ENCODE results near the gene WDFY1.

The WDFY1 gene

DNA sequence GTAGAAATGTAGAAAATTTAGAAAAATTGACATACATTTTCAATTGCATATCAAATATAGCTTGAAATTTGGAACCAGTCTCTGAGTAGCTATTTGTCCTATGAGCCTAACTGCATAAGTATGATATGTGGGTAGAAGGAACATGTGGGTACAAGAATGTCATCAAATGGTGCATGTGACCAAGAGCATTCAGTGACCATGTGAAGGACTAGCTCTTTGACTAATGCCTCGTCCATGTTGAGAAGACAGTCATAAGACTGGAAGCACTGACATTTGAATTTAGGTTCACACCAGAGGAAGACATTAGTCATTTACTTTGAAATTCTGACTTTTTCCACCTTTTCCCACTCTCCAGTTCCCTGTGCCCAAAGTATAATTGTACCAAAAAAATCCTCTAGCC lies 24.7 kb upstream of the WDFY1 start:
- H3K36me3 ChIP-seq = peaks cover 30% of the 10 kb centered on the region
- H3K27me3 ChIP-seq = no peaks in the 10 kb centered on the region
- H3K4me1 ChIP-seq = no peaks in the 10 kb centered on the region
- DNase-seq = no peak
- TF ChIP-seq, protein P1, sequence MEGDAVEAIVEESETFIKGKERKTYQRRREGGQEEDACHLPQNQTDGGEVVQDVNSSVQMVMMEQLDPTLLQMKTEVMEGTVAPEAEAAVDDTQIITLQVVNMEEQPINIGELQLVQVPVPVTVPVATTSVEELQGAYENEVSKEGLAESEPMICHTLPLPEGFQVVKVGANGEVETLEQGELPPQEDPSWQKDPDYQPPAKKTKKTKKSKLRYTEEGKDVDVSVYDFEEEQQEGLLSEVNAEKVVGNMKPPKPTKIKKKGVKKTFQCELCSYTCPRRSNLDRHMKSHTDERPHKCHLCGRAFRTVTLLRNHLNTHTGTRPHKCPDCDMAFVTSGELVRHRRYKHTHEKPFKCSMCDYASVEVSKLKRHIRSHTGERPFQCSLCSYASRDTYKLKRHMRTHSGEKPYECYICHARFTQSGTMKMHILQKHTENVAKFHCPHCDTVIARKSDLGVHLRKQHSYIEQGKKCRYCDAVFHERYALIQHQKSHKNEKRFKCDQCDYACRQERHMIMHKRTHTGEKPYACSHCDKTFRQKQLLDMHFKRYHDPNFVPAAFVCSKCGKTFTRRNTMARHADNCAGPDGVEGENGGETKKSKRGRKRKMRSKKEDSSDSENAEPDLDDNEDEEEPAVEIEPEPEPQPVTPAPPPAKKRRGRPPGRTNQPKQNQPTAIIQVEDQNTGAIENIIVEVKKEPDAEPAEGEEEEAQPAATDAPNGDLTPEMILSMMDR (IDR thresholded peaks at IDR 0.05; ENCODE audit: low read depth, low read length) = no peak
- H3K4me3 ChIP-seq (ENCODE audit: low read depth, low read length) = no peak overlapping the region
- H3K9me3 ChIP-seq = no peaks in the 10 kb centered on the region

DNA sequence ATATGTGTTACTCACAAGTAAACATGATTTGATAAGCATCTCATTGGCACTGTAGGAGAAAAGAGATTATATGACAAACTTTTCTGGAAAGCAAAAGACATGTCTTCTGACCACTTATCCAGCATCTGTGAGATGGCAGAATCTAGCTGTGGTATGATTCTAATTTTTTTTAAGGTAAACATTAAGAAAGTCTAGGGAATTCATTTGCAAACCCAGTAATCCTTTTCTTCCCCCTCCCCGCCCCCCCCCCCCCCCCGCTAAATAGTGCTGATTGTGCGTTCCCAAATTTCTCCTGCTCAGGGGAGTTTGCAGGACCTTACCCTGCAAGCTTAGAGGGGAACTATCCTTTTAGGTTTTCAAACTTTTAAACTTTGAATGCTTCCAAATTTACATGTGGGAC lies 24.2 kb upstream of the WDFY1 start:
- TF ChIP-seq, protein P1 (IDR thresholded peaks at IDR 0.05; ENCODE audit: low read depth, low read length) = no peak
- H3K4me3 ChIP-seq (ENCODE audit: low read depth, low read length) = no peak overlapping the region
- H3K36me3 ChIP-seq = peaks cover 33% of the 10 kb centered on the region
- H3K9me3 ChIP-seq = no peaks in the 10 kb centered on the region
- H3K4me1 ChIP-seq = no peaks in the 10 kb centered on the region
- DNase-seq = no peak
- no peaks in the 10 kb centered on the region for H3K27me3 ChIP-seq

DNA sequence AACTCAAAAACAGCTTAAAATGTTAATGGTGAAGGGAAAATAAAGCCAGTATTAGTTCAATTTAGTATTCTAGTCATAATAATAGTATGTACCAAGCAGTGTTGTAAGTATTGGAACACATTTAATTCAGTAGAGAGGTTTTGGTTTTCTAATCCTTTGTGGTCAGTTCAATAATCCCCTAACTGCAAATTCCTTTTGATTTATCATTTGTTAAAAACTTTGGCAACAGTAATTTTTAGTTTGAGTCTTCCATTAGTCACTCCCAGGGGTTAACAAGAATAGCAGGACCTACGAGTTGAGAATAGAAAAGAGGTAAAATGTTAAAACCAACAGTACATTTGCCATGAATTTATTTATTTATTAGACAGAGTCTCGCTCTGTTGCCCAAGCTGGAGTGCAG lies 22.8 kb upstream of the WDFY1 start:
- peaks cover 40% of the 10 kb centered on the region for H3K36me3 ChIP-seq
- H3K9me3 ChIP-seq = no peaks in the 10 kb centered on the region
- no peaks in the 10 kb centered on the region for H3K4me1 ChIP-seq
- no peaks in the 10 kb centered on the region for H3K27me3 ChIP-seq
- no peak overlapping the region for H3K4me3 ChIP-seq (ENCODE audit: low read depth, low read length)
- TF ChIP-seq, protein P1 (IDR thresholded peaks at IDR 0.05; ENCODE audit: low read depth, low read length) = no peak
- DNase-seq = no peak

DNA sequence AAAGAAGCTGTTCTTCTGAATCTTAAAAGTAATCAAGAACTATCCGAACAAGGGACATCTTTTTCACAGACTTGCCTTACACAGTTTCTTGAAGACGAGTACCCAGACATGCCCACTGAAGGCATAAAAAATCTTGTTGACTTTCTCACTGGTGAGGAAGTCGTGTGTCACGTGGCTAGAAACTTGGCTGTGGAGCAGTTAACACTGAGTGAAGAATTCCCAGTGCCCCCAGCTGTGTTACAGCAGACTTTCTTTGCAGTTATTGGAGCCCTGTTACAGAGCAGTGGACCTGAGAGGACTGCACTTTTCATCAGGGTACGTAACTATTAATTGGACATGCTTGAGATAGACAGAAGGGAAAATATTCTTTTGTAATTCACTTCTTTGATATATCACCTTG lies 14.6 kb upstream of the WDFY1 start:
- Histone ChIP-seq H3K36me3 (peaks cover 39% of the 10 kb centered on the region), H3K4me3 (ENCODE audit: low read depth, low read length) (no peak overlapping the region)
- no peak for DNase-seq

DNA sequence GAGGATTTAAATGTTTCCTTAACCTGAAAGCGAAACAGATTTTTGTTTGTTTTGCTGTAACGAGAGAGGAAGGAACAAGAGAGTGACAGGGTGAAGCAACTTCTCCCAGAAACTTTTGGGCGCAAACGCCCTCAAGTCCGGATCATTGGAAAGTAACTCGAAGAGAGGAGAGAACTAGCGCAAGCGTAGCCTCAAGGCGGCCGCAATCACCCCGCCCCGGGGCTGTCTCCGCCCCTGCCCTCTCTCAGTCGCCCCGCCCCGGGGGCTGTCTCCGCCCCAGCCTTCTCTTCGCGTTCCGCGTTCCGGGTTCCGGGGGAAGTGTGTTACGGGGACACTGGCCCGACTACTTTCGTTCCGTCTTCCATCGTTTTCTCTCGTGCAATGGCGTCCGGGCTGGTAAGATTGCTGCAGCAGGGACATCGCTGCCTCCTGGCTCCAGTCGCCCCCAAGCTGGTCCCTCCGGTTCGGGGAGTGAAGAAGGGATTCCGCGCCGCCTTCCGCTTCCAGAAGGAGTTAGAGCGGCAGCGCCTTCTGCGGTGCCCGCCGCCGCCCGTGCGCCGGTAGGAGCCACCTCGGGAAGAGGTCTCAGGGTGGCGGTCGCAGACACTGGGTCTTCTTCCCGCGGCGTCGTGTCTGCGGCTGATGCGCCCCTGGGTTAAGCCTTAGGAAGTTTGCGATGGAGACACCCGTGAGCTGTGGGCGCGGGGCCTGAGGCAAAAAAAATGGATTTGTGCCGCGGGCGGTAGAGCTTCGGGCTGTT lies 12.1 kb upstream of the WDFY1 start, which contains the start of gene MRPL44:
MRPL44 (plus strand) TSS at position 372 of the 760 bp plus-strand sequence; CDS start at position 382, 10 bp downstream.
- H3K9me3 ChIP-seq = no peaks in the 10 kb centered on the region
- peaks cover 4% of the 10 kb centered on the region for H3K4me1 ChIP-seq
- DNase-seq = peak; percentile 97
- H3K36me3 ChIP-seq = peaks cover 30% of the 10 kb centered on the region
- peak within 1 kb of the TSS; percentile 73 for H3K4me3 ChIP-seq (ENCODE audit: low read depth, low read length)
- no peaks in the 10 kb centered on the region for H3K27me3 ChIP-seq
- TF ChIP-seq, protein P1 (IDR thresholded peaks at IDR 0.05; ENCODE audit: low read depth, low read length) = no peak

More for the DNA sequence above, 14.6 kb upstream of the WDFY1 start:
- Histone ChIP-seq H3K9me3 (no peaks in the 10 kb centered on the region), H3K27me3 (no peaks in the 10 kb centered on the region), H3K4me1 (no peaks in the 10 kb centered on the region; the same call in 1 of the 2 replicates)
- TF ChIP-seq, protein P1 (IDR thresholded peaks at IDR 0.05; ENCODE audit: low read depth, low read length) = no peak

DNA sequence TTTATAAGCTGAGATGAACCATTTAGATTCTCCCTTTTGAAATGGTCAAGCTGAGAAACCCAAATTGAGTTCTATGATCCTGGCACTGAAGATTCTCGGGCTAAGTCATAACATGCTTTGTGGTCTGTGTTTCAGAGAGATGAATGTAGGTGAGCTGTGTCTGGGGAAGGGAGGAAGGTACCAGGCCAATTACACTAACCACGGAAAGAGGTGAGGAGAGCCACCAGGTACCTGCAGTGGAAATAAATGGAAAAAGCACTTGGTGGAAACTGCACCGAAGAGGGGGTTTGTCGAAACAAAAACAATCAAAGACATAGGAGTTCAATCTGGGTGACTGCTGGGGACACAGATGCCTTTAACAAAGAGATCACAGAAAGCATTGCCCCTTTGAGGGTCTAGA lies 11.2 kb upstream of the WDFY1 start:
- TF ChIP-seq, protein P1 (IDR thresholded peaks at IDR 0.05; ENCODE audit: low read depth, low read length) = no peak
- DNase-seq = no peak
- peaks cover 9% of the 10 kb centered on the region for H3K4me1 ChIP-seq
- H3K36me3 ChIP-seq = peaks cover 20% of the 10 kb centered on the region
- no peaks in the 10 kb centered on the region for H3K27me3 ChIP-seq
- H3K4me3 ChIP-seq (ENCODE audit: low read depth, low read length) = no peak overlapping the region
- H3K9me3 ChIP-seq = no peaks in the 10 kb centered on the region
